RWPE2 (cell line): ENCODE results near the gene PDE9A.

Experiments
- ATAC-seq: fragments of 200-7000 bp; cut with Tn5 transposase; 3 replicates; pipeline ENCODE4 v1.9.1; 2021; ENCODE audit warnings: low read depth
- DNase-seq: peaks from one replicate; pipeline ENCODE4 v3.0.0-alpha.2; 2020; ENCODE audit warnings: low spot score
- H3K27ac ChIP-seq: fragments of 450-650 bp; 2 replicates; pipeline ENCODE4 v1.5.1; 2017; ENCODE audit warnings: mild to moderate bottlenecking; ENCODE audit not compliant: poor library complexity, severe bottlenecking
- H3K27me3 ChIP-seq: fragments of 250-450 bp; sonication (Bioruptor Pico); 2 replicates; pipeline ENCODE4 v1.5.1; 2021; ENCODE audit warnings: mild to moderate bottlenecking, moderate library complexity; ENCODE audit not compliant: insufficient read depth, poor library complexity, severe bottlenecking
- H3K36me3 ChIP-seq: fragments of 250-450 bp; sonication (Bioruptor Pico); 2 replicates; pipeline ENCODE4 v1.5.1; 2020; ENCODE audit warnings: low read depth, mild to moderate bottlenecking, moderate library complexity
- H3K4me1 ChIP-seq: fragments of 250-450 bp; sonication (Bioruptor Pico); 2 replicates; pipeline ENCODE4 v1.5.1; 2021; ENCODE audit warnings: mild to moderate bottlenecking, moderate library complexity; ENCODE audit not compliant: insufficient read depth, poor library complexity, severe bottlenecking
- H3K4me3 ChIP-seq: fragments of 250-450 bp; sonication (Bioruptor Pico); 2 replicates; pipeline ENCODE4 v1.5.1; 2021; ENCODE audit warnings: mild to moderate bottlenecking, moderate library complexity; ENCODE audit not compliant: severe bottlenecking
- H3K9me3 ChIP-seq: fragments of 250-450 bp; sonication (Bioruptor Pico); 2 replicates; pipeline ENCODE4 v1.5.1; 2021; ENCODE audit warnings: mild to moderate bottlenecking, moderate library complexity; ENCODE audit not compliant: severe bottlenecking
- TF ChIP-seq, protein P1 (sequence below): fragments of 450-650 bp; IDR thresholded peaks from one replicate; pipeline ENCODE4 v1.5.1; 2017; ENCODE audit warnings: mild to moderate bottlenecking, moderate library complexity; ENCODE audit not compliant: poor library complexity, severe bottlenecking

The PDE9A gene

DNA sequence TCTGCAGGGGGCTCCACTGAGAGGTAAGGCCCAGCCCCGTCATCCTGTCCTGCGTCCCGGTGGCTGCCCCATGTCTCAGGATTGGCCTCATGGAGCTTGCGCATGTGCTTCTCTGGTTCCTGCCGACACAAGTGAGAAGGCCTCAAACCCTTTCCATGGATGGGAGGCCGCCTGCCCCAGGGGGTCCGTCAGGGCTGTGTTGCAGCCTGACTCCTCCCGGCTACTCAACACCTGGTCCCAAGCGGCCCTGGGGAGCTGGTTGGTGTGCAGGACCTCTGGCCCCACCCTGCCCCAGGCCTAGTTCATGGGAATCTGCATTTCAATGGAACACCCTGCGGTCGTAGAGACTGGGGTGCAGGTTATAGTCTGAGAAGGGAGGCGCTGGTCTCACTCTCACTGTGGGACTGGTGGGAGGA lies 21.1 kb upstream of the PDE9A start:
- H3K36me3 ChIP-seq, result no peaks in the 10 kb centered on the region
- ATAC-seq (no peak), DNase-seq (peak; percentile 51)
- TF ChIP-seq, protein P1, sequence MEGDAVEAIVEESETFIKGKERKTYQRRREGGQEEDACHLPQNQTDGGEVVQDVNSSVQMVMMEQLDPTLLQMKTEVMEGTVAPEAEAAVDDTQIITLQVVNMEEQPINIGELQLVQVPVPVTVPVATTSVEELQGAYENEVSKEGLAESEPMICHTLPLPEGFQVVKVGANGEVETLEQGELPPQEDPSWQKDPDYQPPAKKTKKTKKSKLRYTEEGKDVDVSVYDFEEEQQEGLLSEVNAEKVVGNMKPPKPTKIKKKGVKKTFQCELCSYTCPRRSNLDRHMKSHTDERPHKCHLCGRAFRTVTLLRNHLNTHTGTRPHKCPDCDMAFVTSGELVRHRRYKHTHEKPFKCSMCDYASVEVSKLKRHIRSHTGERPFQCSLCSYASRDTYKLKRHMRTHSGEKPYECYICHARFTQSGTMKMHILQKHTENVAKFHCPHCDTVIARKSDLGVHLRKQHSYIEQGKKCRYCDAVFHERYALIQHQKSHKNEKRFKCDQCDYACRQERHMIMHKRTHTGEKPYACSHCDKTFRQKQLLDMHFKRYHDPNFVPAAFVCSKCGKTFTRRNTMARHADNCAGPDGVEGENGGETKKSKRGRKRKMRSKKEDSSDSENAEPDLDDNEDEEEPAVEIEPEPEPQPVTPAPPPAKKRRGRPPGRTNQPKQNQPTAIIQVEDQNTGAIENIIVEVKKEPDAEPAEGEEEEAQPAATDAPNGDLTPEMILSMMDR, result no peak
- peaks cover 13% of the 10 kb centered on the region for H3K4me1 ChIP-seq
- no peaks in the 10 kb centered on the region for H3K9me3 ChIP-seq
- H3K27me3 ChIP-seq, result no peaks in the 10 kb centered on the region
- H3K27ac ChIP-seq, result no peak overlapping the region
- H3K4me3 ChIP-seq, result no peak overlapping the region

DNA sequence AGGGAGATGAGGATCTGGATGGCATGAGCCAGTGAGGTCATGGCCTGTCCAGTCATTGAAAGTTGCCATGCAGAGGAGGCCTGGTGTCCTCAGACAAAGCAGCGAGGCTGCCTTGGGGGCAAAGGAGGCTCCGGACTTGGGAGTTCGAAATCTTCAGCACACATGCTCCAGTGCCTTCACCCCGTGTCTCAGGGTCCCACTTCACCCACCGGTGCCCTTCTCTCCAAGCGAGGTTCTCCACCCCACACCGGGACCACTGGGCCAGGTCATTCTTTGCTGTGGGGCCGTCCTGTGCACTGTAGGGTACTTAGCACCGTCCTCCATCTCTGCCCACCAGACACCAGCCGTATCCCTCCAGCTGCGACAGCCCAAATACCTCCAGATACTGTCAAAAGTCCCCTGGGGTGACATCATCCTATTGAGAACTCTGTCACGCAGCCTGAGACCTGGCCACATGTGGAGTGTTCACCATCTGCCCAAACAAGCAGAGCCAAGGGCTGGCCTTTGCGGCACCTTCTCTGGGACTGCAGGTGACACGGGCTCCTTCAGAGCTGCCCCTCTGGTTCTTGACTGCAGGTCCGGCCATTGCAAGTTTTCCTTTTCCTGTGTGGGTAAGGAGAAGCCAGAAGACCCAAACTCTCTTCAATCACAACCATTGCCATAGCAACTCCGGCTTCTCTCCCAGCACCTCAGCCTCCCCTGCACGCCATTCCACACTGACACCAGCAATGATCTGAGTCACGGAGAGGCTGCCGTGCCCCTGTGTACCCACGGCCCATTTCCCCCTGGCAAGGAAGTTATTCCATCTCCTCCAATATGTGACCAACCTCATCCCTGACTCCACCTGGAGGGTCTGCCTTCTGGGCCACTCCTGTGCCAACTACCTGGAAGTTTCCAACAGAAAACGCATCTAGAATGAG lies 20.4 kb upstream of the PDE9A start:
- H3K4me1 ChIP-seq, result peaks cover 13% of the 10 kb centered on the region
- TF ChIP-seq, protein P1, result no peak
- no peak overlapping the region for H3K27ac ChIP-seq
- no peak overlapping the region for H3K4me3 ChIP-seq
- H3K9me3 ChIP-seq, result no peaks in the 10 kb centered on the region
- ATAC-seq, result no peak
- H3K36me3 ChIP-seq, result no peaks in the 10 kb centered on the region
- DNase-seq, result peak; percentile 23
- no peaks in the 10 kb centered on the region for H3K27me3 ChIP-seq

DNA sequence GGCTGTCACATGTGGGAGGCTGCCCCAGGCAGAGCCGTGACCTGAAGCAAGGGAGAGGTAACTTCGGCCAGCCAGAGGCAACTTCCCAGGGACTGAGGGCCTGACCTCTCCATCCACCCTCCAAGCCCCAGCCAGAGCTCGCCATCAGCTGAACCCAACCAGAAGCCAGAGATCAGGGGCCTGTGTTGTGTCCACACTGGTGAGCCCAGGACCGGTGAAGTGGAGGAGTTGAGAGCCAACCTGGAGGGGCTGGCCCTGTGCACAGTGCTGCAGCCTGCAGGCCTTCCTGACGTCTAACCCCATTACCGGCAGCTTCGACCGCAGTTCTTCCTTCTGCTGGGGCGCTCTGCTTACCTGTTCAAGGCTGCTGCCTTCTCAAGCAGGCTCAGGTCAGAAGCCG lies 19.6 kb upstream of the PDE9A start:
- ATAC-seq, result no peak
- H3K27ac ChIP-seq, result no peak overlapping the region
- DNase-seq, result peak; percentile 45
- H3K27me3 ChIP-seq, result no peaks in the 10 kb centered on the region
- H3K36me3 ChIP-seq, result no peaks in the 10 kb centered on the region
- peaks cover 13% of the 10 kb centered on the region for H3K4me1 ChIP-seq
- H3K9me3 ChIP-seq, result no peaks in the 10 kb centered on the region
- TF ChIP-seq, protein P1, result no peak
- no peak overlapping the region for H3K4me3 ChIP-seq

DNA sequence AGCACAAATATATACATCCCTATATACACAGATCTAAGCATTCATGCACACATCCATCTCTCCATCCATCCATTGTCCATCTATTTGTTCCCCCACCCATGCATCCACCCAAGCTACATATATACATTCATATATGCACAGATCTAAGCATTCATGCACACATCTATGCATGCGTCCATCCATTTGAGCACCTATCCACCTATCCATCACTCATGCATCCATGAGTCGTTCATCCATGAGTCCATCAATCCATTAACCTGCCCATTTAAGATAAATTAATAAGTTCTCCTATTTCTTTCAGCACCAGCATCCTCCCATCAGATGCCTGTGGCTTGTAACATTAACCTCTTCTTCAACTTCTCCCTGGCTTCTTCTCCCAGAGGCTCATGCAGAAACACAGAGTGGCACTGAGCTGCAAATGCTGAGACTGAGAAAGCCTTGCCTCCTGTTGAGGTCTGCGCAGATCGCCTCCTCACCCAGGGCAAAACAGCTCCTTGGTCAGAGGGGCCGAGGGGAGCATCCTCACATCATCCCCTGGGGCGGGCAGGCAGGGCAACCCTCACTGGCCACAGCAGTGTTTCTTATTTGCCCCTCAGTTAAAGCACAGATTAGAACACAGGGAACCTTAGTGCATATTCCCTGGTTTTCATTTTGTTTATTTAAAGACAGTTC lies 17.4 kb upstream of the PDE9A start:
- ATAC-seq (no peak; the same call in 1 of the 3 replicates), DNase-seq (no peak)
- peak overlapping the region; percentile 60 for H3K27ac ChIP-seq
- TF ChIP-seq, protein P1, result no peak
- H3K36me3 ChIP-seq, result no peaks in the 10 kb centered on the region
- no peaks in the 10 kb centered on the region for H3K9me3 ChIP-seq
- no peaks in the 10 kb centered on the region for H3K27me3 ChIP-seq
- peaks cover 24% of the 10 kb centered on the region for H3K4me1 ChIP-seq
- no peak overlapping the region for H3K4me3 ChIP-seq
